ENCODE measurements around the gene TMEM175. TPM values are rescaled to one million over a fixed set of nuclear protein-coding genes. Genes with fewer than 3 reads are reported as not detected.

Gene TMEM175
- total and polyA plus RNA-seq, 2 donors (not counting 1 experiment from before 2014, with no cell fraction given) = 44.4 to 432 TPM

DNA sequence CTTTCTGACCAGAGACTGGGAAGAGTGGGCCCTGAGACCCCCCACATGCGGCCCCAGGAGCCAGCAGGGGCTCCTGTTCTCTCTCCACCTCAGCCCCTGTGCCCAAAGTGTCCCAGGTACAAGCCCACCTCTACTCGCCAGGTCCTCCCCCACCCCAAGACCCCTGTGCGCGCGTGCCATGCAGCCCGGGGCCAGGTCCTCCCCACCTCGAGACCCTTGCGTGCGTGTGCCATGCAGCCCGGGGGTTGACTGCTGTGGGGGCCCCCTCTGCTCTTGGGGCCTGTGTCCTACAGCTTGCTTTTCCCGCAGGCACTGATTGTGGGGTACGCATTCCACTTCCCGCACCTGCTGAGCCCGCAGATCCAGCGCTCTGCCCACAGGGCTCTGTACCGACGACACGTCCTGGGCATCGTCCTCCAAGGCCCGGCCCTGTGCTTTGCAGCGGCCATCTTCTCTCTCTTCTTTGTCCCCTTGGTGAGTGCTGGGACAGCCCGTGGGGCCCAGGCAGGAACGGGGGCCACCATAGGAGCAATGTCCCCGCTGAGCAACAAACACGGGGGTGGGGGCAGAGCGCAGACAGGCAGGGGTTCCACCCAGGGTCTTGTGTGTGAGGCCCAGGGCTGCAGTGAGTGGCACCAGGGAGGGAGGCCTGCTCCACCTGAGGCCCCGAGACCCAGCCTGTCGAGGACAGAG, 20.8 kb downstream of the TMEM175 start:
- Histone ChIP-seq H4K20me1 (ENCODE audit: control insufficient read depth, insufficient read depth, low read length, poor library complexity, severe bottlenecking) (peaks cover 35% of the 10 kb centered on the region), H3K27me3 (replicated peaks in 1 of 4; ENCODE audit: control extremely low read depth in 1 of 4, control insufficient read depth in 3 of 4, insufficient read depth in 4 of 4, low read length in 3 of 4) (no peaks in the 10 kb centered on the region), H3K9me3 (ENCODE audit: control extremely low read depth in 1 of 3, control insufficient read depth in 2 of 3, insufficient read depth in 1 of 3, low read length in 2 of 3) (peaks cover 0 to 5% (median 0%) of the 10 kb centered on the region in 3 donors), H3K27ac (ENCODE audit: low read length in 2 of 2) (no peak overlapping the region), H3K4me3 (ENCODE audit: control extremely low read depth in 1 of 5, extremely low read depth in 1 of 5, insufficient read depth in 1 of 5, low read depth in 2 of 5, low read length in 4 of 5) (no peak overlapping the region), H3K4me1 (ENCODE audit: control insufficient read depth in 2 of 2, insufficient read depth in 2 of 2, low read length in 2 of 2) (no peaks in the 10 kb centered on the region), H3K9ac (ENCODE audit: low read length) (no peak overlapping the region), H3K4me2 (replicated peaks; ENCODE audit: low read depth, low read length, poor library complexity, severe bottlenecking) (no peak overlapping the region), H3K36me3 (replicated peaks in 1 of 2; ENCODE audit: control extremely low read depth in 1 of 2, control insufficient read depth in 1 of 2, extremely low read depth in 1 of 2, insufficient read depth in 2 of 2, low read length in 1 of 2) (peaks cover 0 to 29% of the 10 kb centered on the region in 2 experiments), H3K79me2 (ENCODE audit: control insufficient read depth, insufficient read depth, low read length) (peaks cover 13% of the 10 kb centered on the region), H2AFZ (ENCODE audit: insufficient read depth, low read depth, low read length, poor library complexity, severe bottlenecking) (no peak overlapping the region)
- no peak for TF ChIP-seq CTCF (IDR thresholded peaks at IDR 0.05)
- TF ChIP-seq EZH2 (IDR thresholded peaks at IDR 0.05; ENCODE audit: borderline replicate concordance, insufficient read depth, low read depth, low read length, poor library complexity, severe bottlenecking) = no peak
- POLR2A ChIA-PET = no interaction called here
- no peaks in the 10 kb centered on the region for H3K9me3 Mint-ChIP-seq (ENCODE audit: insufficient read depth)
- 97% methylated on average over 28 of the region's 28 CpGs for WGBS (ENCODE audit: insufficient coverage)
- H3K4me3 Mint-ChIP-seq = no peak overlapping the region
- CTCF ChIA-PET = no interaction called here
- ATAC-seq (ENCODE audit: low read depth) (no peak), DNase-seq (no peak)
- H3K27me3 Mint-ChIP-seq = no peaks in the 10 kb centered on the region
- H3K27ac Mint-ChIP-seq = no peak overlapping the region
- H3K4me1 Mint-ChIP-seq = no peaks in the 10 kb centered on the region
- intact Hi-C loops (cut with micrococcal nuclease) = no loop called here

GRCh38 chr4:953574-953915, 21.3 kb downstream of the TMEM175 start:
- Mint-ChIP-seq H3K27ac (no peak overlapping the region), H3K9me3 (ENCODE audit: insufficient read depth) (no peaks in the 10 kb centered on the region), H3K4me3 (no peak overlapping the region), H3K27me3 (no peaks in the 10 kb centered on the region), H3K4me1 (no peaks in the 10 kb centered on the region)
- TF ChIP-seq EZH2 (IDR thresholded peaks at IDR 0.05; ENCODE audit: borderline replicate concordance, insufficient read depth, low read depth, low read length, poor library complexity, severe bottlenecking) (no peak), CTCF (IDR thresholded peaks at IDR 0.05) (no peak)
- no peaks in the 10 kb centered on the region for H3K4me1 ChIP-seq (ENCODE audit: control insufficient read depth in 2 of 2, insufficient read depth in 2 of 2, low read length in 2 of 2)
- H3K4me3 ChIP-seq (ENCODE audit: control extremely low read depth in 1 of 5, extremely low read depth in 1 of 5, insufficient read depth in 1 of 5, low read depth in 2 of 5, low read length in 4 of 5) = no peak overlapping the region
- no peak overlapping the region for H3K27ac ChIP-seq (ENCODE audit: low read length in 2 of 2)
- no peak overlapping the region for H3K9ac ChIP-seq (ENCODE audit: low read length)
- ChIA-PET CTCF (no interaction called here), POLR2A (no interaction called here)
- H3K27me3 ChIP-seq (replicated peaks in 1 of 4; ENCODE audit: control extremely low read depth in 1 of 4, control insufficient read depth in 3 of 4, insufficient read depth in 4 of 4, low read length in 3 of 4) = no peaks in the 10 kb centered on the region
- H3K4me2 ChIP-seq (replicated peaks; ENCODE audit: low read depth, low read length, poor library complexity, severe bottlenecking) = no peak overlapping the region
- ATAC-seq (ENCODE audit: low read depth) (no peak), DNase-seq (no peak)
- H3K79me2 ChIP-seq (ENCODE audit: control insufficient read depth, insufficient read depth, low read length) = peaks cover 8% of the 10 kb centered on the region
- H2AFZ ChIP-seq (ENCODE audit: insufficient read depth, low read depth, low read length, poor library complexity, severe bottlenecking) = no peak overlapping the region
- intact Hi-C loops (cut with micrococcal nuclease) = no loop called here
- H3K9me3 ChIP-seq (ENCODE audit: control extremely low read depth in 1 of 3, control insufficient read depth in 2 of 3, insufficient read depth in 1 of 3, low read length in 2 of 3) = peaks cover 0 to 5% (median 0%) of the 10 kb centered on the region in 3 donors
- peaks cover 30% of the 10 kb centered on the region for H4K20me1 ChIP-seq (ENCODE audit: control insufficient read depth, insufficient read depth, low read length, poor library complexity, severe bottlenecking)
- peaks cover 0 to 26% of the 10 kb centered on the region in 2 experiments for H3K36me3 ChIP-seq (replicated peaks in 1 of 2; ENCODE audit: control extremely low read depth in 1 of 2, control insufficient read depth in 1 of 2, extremely low read depth in 1 of 2, insufficient read depth in 2 of 2, low read length in 1 of 2)
- 98% methylated on average over 11 of the region's 13 CpGs for WGBS (ENCODE audit: insufficient coverage)
